ENCODE results near the gene BTLA.
A peak's percentile ranks its signal among the peaks of the same experiment; 100 is the strongest.
"Not testable (repeated sequence)": the region's sequence is repeated elsewhere in the genome, so short reads cannot be mapped to it uniquely, and the experiment has no call there.

Gene BTLA

DNA sequence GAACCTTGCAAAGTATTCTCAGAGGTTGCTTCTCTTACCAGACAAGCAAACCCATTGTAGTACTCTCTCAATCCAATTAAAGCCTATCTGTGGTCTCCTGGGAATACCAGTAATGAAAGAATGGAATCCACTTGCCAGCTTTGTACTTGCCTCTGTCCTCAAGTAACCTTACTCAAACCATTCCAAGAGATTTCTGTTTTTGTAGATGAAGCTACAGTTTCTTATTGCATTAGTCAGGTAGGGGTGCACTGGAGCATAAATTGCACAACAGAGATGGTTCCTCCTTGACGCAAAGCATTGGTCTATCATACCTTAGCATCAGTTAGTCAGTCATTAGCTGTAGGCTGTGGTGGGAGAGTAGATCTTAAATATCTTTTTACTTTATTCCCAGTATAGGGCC, 52.9 kb downstream of the BTLA start:
- no peak for DNase-seq (ENCODE audit: low spot score)

- DNase-seq (ENCODE audit: low spot score) = no peak
These were observed 53.4 kb downstream of the BTLA start for GRCh38 chr3:112445839-112446238.

- peak; percentile 6 for DNase-seq (ENCODE audit: low spot score)
These were observed 61.9 kb downstream of the BTLA start for GRCh38 chr3:112437146-112438022.

DNA sequence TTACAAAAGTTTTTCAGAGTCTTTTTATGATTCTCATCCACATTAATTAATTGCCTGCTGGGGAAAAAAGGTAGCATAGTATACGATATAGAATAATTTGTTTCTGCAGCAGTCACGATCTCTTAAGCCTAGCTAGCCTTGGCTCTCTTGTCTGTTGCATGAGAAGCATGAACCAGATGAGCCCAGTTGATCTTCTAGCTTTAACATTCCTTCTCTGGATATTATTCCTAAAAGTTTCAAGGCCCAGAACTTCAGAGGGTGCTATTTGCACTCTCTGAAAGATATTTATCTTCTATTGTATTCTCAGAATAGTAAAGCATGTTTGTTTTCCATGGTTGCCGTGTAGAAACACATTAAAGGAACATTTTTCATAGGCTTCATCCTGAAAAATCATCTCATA, 69.3 kb downstream of the BTLA start:
- no peak for DNase-seq (ENCODE audit: low spot score)

DNA sequence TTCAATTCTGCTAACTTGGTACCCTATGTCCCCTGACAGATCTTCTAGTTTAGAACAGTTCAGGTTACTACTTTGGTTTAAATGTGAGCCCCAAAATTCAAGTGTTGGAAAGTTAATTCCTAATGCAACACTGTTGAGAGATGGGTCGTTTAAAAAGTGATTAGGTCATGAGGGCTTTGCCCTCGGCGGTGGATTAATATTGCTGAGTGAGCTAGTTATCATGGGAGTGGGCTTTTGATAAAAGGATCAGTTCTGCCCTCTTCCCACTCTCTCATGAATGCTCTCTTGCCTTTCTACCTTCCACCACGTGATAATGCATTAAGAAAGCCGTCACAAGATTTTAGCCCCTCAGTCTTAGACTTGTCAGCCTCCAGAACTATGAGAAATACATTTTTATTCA, 72.1 kb downstream of the BTLA start:
- DNase-seq (ENCODE audit: low spot score) = no peak

DNA sequence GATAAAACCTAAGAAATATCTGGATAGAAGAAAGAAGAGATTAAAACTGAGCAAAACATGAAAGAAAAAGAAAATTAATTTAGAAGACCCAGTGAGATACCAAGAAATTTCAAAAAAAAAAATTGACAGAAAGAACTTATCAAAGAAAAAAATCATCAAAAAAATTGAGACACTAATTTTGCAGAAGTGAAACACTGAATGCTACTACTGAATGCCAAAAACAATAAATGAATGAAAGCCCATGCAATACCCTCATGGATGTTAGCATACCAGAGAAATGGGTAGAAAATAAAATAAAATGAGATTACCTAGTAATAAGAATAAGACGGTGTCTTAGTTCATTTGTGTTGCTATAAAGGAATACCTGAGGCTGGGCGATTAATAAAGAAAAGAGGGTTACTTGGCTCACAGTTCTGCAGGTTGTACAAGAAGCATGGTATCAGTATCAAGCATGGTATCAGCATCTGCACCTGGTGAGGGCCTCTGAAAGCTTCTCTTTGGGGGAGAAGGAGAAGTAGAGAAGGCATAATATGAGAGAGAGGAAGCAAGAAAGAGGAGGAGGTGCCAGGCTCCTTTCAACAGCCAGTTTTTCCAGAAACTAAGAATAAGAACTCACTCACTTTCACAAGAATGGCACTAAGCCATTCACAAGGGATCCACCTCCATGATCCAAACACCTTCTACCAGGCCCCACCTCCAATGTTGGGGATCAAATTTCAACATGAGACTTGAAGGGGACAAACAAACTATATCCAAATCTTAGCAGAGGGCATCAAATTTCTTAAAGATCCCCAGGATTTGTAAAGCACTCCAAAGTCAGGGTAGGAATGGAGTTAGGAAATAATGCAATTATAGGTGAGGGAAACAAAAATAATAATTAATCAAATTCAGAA, 73.2 kb downstream of the BTLA start:
- no peak for DNase-seq (ENCODE audit: low spot score)

DNA sequence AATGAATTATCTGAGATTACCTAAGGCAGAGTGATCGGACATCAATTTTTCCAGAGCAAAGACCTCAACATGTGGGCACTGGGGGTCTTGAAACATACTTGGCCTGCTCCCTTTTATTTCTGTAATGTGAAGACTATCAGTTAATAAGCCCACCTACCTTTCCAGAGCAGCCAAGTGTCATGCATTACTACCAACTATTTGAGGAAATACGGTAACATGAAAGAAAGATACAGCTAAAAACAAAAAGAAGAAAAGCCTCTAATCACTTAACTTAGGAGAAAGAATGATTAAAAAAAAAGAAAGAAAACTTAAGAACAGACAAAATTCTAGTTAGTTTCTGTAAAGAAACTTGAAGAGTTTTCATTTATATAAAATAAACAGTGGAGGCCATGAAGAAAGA, 73.9 kb downstream of the BTLA start:
- DNase-seq (ENCODE audit: low spot score) = no peak

DNA sequence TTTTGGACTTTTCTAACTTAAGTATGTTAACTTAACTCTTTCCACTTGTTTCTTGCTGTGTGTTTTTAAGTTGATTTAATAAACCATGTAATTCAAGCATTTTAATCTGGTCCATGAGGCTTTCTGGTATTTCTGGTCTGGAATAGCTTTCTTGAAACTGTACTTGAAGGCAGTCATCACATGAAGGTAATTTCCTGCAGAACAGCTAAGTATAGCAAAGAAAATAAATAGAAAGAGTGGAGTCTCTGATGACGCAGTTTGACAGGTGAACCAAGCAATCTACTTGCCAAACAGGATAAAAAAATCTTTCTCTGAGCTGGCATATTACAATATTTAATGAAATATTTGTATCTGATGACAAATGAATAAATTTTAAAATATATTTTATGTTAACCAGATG, 74.9 kb downstream of the BTLA start:
- no peak for DNase-seq (ENCODE audit: low spot score)

DNA sequence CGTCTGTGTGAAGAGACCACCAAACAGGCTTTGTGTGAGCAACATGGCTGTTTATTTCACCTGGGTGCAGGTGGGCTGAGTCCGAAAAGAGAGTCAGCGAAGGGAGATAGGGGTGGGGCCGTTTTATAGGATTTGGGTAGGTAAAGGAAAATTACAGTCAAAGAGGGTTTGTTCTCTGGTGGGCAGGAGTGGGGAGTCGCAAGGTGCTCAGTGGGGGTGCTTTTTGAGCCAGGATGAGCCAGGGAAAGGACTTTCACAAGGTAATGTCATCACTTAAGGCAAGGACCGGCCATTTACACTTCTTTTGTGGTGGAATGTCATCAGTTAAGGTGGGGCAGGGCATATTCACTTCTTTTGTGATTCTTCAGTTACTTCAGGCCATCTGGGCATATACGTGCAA, 76.4 kb downstream of the BTLA start:
- DNase-seq (ENCODE audit: low spot score) = not testable (repeated sequence)

DNA sequence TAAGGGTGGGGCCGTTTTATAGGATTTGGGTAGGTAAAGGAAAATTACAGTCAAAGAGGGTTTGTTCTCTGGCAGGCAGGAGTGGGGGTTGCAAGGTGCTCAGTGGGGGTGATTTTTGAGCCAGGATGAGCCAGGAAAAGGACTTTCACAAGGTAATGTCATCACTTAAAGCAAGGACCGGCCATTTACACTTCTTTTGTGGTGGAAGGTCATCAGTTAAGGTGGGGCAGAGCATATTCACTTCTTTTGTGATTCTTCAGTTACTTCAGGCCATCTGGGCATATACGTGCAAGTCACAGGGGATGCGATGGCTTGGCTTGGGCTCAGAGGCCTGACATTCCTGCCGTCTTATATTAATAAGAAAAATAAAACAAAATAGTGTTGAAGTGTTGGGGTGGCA, 80.7 kb downstream of the BTLA start:
- DNase-seq (ENCODE audit: low spot score) = not testable (repeated sequence)

- no peak for DNase-seq (ENCODE audit: low spot score)
These were observed 81.5 kb downstream of the BTLA start for GRCh38 chr3:112417696-112418318.

DNA sequence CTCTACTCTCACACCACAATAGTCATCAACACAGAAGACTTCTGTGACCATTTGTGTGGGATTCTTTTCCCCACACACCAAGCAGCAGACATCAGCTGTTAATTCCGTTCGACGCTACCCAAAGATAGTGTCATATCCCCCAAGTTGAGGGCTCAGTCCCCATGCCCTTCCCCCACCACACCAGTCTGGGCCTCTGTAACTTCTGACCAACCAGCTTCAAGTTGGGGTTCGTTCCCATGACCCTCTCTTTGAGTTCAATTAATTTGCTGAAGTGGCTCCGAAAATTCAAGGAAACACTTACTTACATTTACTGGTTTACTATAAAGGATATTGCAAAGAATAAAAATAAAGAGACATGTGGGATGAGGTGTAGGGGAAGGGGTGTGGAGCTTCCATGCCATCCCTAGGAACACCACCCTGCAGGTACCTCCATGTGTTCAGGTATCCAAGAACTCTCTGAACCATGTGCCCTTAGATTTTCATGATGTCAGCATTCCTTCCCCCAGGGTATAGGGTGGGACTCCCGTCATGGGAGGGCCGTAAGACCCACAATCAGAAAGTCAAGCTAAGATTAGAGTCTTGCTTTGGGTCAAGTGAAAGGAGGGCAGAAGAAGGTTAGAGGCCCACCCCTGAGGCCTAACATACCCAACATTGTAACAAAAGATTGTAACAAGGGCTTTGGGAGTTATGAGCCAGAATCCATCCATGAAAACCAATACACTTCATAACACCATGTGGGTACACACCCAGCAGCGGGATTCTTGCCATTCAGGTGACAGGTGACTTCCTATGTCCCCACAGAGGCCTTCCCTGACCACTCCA, 82.7 kb downstream of the BTLA start:
- DNase-seq (ENCODE audit: low spot score) = no peak

GRCh38 chr3:112415390-112415789, 83.9 kb downstream of the BTLA start:
- DNase-seq (ENCODE audit: low spot score) = no peak
